ENCODE results near the gene QKI. TPM values are rescaled to one million over a fixed set of nuclear protein-coding genes. Genes with fewer than 3 reads are reported as not detected.

Gene QKI
- total RNA-seq, 1 experiment from 2014 or later: 176 TPM

DNA sequence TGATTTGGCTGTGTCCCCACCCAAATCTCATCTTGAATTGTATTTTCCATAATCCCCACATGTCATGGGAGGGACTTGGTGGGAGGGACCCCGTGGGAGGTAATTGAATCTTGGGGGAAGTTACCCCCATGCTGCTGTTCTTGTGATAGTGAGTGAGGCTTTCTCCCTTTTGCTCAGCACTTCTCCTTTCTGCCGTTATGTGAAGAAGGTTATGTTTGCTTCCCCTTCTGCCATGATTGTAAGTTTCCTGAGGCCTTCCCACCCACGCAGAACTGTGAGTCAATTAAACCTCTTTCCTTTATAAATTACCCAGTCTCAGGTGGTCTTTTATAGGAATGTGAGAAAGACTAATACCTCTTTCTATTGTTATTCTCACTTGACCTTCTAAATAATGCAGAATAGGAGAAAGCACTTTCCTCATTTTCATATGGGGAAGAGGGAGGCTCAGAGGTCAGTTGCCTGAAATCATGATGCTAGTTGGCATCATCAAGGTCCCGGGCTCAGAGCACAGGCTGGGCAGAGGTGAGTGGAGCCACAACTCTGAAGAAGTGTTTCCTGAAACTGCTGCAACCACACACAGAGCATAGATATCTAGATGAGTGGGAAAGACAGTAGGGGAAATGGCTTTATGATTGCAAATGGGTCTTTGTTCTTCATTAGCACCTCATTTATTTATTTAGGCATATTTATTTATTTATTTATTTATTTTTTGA is 191.0 kb downstream of the QKI start:
- DNase-seq: no peak
- no peaks in the 10 kb centered on the region for H3K79me1 ChIP-seq (ENCODE audit: insufficient read depth, low read depth, low read length, poor library complexity, severe bottlenecking)
- no peak overlapping the region for H3T11ph ChIP-seq (ENCODE audit: low read length)
- H3K79me2 ChIP-seq (ENCODE audit: insufficient read depth, low read length): no peaks in the 10 kb centered on the region
- H3K4me2 ChIP-seq (ENCODE audit: insufficient read depth, insufficient read length, low read length): no peak overlapping the region
- no peaks in the 10 kb centered on the region for H4K20me1 ChIP-seq (ENCODE audit: control insufficient read depth, insufficient read depth, insufficient read length)
- peaks cover 0 to 1% of the 10 kb centered on the region in 2 experiments; a peak in 3 of 5 replicates for H3K9me3 Mint-ChIP-seq
- no peak overlapping the region for H3K4me3 Mint-ChIP-seq
- no peak overlapping the region for H2BK12ac ChIP-seq (ENCODE audit: insufficient read length, low read depth, low read length)
- H3K23me2 ChIP-seq (ENCODE audit: insufficient read length, low read depth, low read length, poor library complexity, severe bottlenecking): no peaks in the 10 kb centered on the region
- no peaks in the 10 kb centered on the region; a peak in 3 of 7 replicates for H3K36me3 Mint-ChIP-seq (ENCODE audit: insufficient read depth in 1 of 3, low read depth in 3 of 3)
- H3K23ac ChIP-seq (ENCODE audit: insufficient read length, low read depth, low read length): no peak overlapping the region
- H2BK5ac ChIP-seq (ENCODE audit: insufficient read length, low read length): no peak overlapping the region
- TF ChIP-seq, protein P1, sequence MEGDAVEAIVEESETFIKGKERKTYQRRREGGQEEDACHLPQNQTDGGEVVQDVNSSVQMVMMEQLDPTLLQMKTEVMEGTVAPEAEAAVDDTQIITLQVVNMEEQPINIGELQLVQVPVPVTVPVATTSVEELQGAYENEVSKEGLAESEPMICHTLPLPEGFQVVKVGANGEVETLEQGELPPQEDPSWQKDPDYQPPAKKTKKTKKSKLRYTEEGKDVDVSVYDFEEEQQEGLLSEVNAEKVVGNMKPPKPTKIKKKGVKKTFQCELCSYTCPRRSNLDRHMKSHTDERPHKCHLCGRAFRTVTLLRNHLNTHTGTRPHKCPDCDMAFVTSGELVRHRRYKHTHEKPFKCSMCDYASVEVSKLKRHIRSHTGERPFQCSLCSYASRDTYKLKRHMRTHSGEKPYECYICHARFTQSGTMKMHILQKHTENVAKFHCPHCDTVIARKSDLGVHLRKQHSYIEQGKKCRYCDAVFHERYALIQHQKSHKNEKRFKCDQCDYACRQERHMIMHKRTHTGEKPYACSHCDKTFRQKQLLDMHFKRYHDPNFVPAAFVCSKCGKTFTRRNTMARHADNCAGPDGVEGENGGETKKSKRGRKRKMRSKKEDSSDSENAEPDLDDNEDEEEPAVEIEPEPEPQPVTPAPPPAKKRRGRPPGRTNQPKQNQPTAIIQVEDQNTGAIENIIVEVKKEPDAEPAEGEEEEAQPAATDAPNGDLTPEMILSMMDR (conservative IDR thresholded peaks at IDR 0.05): no peak
- no peak overlapping the region for H2BK15ac ChIP-seq (ENCODE audit: low read depth, low read length)
- no peaks in the 10 kb centered on the region for H3K4me1 ChIP-seq (ENCODE audit: insufficient read depth, low read length)
- H2BK120ac ChIP-seq (ENCODE audit: low read depth, low read length, poor library complexity, severe bottlenecking): no peak overlapping the region
- H3K56ac ChIP-seq (ENCODE audit: insufficient read length, low read depth, low read length): no peak overlapping the region
- no peak overlapping the region for H3K4ac ChIP-seq (ENCODE audit: low read depth, low read length)
- H2AK5ac ChIP-seq (ENCODE audit: insufficient read length, low read length): no peak overlapping the region
- H4K91ac ChIP-seq (ENCODE audit: insufficient read length, low read depth, low read length): no peak overlapping the region
- no peaks in the 10 kb centered on the region for H3K27me3 ChIP-seq (ENCODE audit: insufficient read depth, low read length)
- no peak overlapping the region for H3K27ac ChIP-seq (ENCODE audit: insufficient read length, low read depth, low read length)
- H3K9me3 ChIP-seq (ENCODE audit: control insufficient read depth, low read depth, low read length): no peaks in the 10 kb centered on the region
- no peak overlapping the region for H4K5ac ChIP-seq (ENCODE audit: insufficient read length, low read depth, low read length)
- H3K4me1 Mint-ChIP-seq: peaks cover 9 to 15% of the 10 kb centered on the region in 2 experiments; a peak in 3 of 4 replicates
- H2BK20ac ChIP-seq (ENCODE audit: low read depth, low read length, poor library complexity, severe bottlenecking): no peak overlapping the region
- H2AFZ ChIP-seq (ENCODE audit: low read length): no peak overlapping the region
- WGBS (ENCODE audit: extremely low coverage, insufficient read length, low lambda C conversion rate): no CpG with 5 or more reads among the region's 4 CpGs
- no peak overlapping the region for H3K9ac ChIP-seq (ENCODE audit: extremely low read depth, insufficient read length, low read length)
- H3K27me3 Mint-ChIP-seq (ENCODE audit: low read depth): peaks cover 2% of the 10 kb centered on the region
- no peak overlapping the region for H4K8ac ChIP-seq (replicated peaks; ENCODE audit: insufficient read length, low read depth, low read length)
- no peak overlapping the region for H3K18ac ChIP-seq (ENCODE audit: insufficient read length, low read depth, low read length)
- no peak overlapping the region for H3K27ac Mint-ChIP-seq
- H3K14ac ChIP-seq (ENCODE audit: insufficient read depth, low read length): no peak overlapping the region
